PFSK-1 (cell line): ENCODE data around the gene GGNBP2.

Experiments used
- POLR2AphosphoS5 ChIP-seq: IDR thresholded peaks from 2 replicates; pipeline ENCODE4 v1.6.1; 2012; ENCODE audit warnings: low read depth, mild to moderate bottlenecking, control low read depth, low read length, moderate library complexity
- TF ChIP-seq, protein P1 (sequence below), 2 experiments: IDR thresholded peaks; 2 replicates each; pipeline versions ENCODE4 v1.6.1 to v1.8.0; 2011 to 2012; ENCODE audit warnings: low read depth in 2 of 2, low read length in 2 of 2, control low read depth in 1 of 2, inconsistent platforms in 1 of 2, mild to moderate bottlenecking in 1 of 2, moderate library complexity in 1 of 2; ENCODE audit not compliant: insufficient read depth in 1 of 2

DNA sequence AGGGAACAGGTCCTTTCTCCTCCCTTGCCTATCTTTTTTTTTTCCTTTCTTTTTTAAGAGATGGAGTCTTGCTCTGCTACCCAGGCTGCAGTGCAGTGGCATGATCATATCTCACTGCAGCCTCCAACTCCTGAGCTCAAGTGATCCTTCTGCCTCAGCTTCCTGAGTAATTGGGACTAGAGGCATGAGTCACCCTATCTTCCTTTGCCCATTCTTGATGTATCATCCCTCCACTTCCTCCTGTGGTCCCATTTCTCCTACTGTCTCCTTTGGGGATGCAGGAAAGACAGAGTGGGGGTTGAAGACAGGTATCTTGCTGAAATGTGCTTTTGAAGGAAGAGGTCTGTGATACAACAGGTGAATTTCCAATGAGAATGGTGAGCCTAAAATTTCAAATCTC, 15.6 kb upstream of the GGNBP2 start:
- no peak for TF ChIP-seq POLR2AphosphoS5
- TF ChIP-seq, protein P1, sequence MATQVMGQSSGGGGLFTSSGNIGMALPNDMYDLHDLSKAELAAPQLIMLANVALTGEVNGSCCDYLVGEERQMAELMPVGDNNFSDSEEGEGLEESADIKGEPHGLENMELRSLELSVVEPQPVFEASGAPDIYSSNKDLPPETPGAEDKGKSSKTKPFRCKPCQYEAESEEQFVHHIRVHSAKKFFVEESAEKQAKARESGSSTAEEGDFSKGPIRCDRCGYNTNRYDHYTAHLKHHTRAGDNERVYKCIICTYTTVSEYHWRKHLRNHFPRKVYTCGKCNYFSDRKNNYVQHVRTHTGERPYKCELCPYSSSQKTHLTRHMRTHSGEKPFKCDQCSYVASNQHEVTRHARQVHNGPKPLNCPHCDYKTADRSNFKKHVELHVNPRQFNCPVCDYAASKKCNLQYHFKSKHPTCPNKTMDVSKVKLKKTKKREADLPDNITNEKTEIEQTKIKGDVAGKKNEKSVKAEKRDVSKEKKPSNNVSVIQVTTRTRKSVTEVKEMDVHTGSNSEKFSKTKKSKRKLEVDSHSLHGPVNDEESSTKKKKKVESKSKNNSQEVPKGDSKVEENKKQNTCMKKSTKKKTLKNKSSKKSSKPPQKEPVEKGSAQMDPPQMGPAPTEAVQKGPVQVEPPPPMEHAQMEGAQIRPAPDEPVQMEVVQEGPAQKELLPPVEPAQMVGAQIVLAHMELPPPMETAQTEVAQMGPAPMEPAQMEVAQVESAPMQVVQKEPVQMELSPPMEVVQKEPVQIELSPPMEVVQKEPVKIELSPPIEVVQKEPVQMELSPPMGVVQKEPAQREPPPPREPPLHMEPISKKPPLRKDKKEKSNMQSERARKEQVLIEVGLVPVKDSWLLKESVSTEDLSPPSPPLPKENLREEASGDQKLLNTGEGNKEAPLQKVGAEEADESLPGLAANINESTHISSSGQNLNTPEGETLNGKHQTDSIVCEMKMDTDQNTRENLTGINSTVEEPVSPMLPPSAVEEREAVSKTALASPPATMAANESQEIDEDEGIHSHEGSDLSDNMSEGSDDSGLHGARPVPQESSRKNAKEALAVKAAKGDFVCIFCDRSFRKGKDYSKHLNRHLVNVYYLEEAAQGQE (IDR thresholded peaks at IDR 0.05; ENCODE audit: insufficient read depth in 1 of 2, low read depth in 2 of 2, low read length in 2 of 2): no peak
